HuH-7 (cell line): ENCODE measurements around the gene NTN3.

Experiments
- DNase-seq: peaks from one replicate; pipeline ENCODE4 v3.0.0; 2011; ENCODE audit warnings: low spot score

The NTN3 gene

DNA sequence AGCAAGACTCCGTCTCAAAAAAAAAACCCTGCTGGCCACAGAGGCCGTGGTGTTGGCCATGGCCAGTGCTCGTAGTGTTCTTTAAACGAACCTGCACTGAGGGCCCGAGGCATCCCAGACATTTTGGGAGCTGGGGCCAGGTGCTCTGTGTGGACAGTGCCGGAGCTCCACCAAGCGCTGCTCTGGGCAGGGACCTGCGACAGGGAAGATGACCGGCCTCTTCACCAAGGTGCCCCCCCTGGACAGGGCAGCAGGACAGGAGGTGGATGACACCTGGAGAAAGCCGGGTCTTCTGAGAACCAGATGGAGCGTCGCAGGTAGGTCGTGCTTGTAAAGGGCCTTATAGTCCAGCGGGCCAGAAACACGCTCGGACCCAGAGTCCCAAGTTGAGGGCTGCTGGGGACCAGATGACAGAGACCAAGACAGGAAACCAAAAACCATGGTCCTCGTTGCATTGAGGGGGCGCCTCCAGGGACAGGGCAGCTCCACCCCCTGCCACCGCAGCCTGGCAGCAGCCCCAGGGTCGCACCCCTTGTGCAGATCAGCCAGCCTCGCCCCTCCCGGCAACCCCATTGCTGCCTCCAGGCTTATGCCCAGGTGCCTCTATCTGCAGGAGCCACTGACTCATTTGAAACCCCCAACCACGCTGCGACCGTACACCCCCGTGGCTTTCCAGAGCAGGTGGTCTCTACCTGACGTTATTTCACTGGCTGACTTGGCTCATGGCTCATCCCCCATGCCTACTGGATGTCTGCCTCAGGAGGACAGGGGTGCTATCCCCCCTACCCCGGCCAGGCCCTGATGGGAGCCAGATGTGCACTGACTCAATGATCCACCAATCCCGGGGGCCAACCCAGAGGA, 4.2 kb upstream of the NTN3 start:
- DNase-seq: no peak

DNA sequence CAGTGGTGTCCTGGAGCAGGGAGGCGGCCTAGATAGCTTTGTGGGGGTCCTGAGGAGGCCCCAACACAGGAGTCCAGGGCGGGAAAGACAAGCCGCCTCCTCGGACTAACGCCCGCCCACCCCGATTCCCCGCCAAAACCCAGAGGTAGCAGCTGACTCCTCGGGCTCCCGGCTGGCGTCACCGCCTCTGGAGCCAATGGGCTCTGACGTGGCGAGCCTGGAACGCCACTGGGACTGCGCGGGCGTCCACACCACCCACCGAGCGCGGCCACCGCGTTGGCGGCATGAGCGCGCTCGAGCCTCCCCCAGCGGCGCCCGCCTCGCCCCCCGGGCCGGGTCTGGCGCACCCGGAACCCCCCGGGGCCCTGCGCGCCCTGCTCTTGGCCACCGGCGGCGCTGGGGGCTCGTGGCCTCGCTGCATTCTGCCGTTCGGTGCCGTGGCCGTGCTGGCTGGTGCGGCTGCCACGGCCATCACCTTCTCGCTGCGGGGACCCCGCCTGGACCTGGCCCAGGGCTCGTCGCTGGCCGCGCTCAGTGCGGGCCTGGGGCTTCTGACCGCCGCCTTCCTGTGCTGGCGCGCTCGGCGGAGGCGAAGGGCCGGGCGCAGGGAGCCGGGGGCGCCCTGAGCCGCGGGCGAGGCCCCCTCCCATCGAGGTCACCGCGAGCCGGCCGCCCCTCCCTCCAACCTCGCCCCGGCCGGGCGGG, 3.4 kb upstream of the NTN3 start:
- DNase-seq: no peak

DNA sequence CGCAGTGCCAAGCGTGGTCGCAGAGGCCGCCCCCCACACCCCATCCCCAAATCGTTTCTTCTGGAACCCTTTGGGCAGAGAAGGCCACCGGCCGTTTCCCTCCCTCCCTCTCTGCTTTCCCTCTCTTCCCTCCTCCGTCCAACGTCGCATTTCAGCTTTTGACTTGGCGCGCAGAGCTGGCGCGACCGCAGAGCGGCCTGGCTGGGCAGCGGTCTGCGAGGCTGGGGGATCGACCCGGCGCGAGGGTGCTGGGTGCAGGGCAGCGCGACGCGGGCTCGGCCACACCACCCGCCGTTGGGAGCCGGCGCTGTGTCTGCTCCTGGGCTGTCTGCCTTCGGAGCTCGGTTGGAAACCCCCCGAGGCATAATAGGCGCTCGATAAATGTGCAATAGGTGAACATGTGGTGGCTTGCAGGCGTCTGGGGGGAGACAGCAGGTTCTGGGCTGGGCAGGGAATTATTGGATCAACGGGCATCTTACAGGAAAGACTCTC, 2.8 kb upstream of the NTN3 start:
- no peak for DNase-seq

DNA sequence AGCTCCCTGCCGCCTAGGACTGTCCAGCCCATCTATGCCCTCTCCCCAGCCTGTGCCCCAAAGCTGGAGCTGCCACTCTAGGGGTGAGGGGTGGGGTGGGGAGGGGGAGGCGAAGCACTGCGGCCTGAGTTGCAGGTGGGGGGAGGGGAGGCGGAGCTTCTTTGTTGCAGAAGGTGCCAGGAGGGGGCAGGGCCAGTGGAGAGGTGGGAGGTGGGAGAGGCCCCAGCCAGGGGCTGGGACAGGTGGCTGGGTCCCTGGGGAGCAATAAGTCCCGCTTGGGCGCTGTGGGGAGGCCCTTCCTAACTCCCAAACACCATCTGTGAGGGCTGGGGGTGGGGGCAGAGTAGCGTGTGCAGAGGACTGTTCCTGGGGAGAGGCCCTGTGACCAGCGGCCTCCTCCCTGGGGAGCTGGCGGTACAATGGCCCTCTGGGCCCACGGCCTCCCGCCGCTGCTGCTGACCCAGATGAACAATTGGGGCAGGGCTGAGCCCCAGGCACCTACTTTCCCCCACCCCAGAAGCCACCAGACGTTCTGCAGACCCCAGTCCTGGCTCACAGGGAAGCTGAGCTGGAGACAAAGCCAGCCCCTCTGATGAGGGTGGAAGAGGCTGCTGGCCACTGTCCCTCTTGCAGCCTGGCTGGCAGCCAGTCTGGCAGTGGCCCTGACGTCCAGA, 2.2 kb upstream of the NTN3 start:
- DNase-seq: peak; percentile 69

DNA sequence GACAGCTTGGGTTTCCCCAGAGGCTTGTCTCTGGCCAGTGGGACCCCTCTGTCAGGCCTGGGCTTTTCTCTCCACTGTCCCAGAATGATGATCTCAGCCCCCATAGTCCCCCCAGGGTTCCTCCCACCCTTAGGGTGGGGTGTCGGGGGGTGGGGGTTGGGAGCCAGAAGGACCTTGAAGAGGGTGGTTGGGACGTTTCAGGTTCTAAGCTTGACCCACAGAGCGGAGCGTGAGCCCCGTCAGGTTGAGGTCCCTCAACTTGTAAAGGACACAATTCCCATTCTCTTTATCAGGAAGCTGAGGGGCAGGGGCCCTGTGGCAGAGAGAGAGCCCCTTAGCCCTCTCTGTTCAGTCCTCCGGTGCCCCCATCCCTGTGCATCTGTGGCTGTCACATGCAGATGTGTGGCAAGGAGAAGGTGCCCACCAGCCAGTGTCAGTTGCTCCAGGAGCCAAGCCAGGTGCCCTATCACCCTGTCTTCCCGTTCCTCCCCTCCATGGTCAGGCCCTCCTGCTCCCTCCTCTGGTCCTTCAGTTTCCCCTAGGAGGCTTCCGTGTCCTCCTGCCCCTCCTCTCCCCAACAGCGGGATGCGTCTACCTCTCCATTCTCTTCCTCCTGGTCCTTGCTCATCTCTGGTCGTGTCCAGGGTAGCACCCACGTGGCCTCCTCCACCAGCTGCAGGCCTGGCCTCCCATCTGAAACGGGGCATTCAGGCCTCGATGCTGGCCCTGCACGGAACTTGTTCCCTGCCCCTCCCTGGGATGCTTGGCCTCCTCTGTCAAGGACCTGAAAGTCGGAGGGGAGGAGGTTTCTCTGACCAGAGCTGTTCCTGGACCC, 1.5 kb upstream of the NTN3 start:
- no peak for DNase-seq

DNA sequence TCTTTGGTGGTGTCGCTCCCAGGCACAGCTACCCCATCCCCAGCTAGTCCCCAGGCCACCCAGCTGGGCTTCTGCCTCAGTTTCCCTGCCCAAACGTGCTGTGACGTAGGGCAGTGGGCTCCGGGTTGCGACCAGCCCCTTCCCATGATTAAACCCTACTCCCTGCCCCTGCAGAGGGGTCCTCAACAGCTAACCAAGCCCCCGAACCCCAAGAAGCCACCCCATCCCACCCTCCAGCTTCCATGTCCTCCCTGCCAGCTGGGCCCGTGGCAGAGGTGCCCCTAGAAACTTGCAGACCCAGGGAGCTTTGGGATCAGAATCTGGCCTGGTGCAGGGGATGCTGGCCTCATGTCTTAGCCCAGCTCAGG, 879 bp upstream of the NTN3 start:
- DNase-seq: no peak

DNA sequence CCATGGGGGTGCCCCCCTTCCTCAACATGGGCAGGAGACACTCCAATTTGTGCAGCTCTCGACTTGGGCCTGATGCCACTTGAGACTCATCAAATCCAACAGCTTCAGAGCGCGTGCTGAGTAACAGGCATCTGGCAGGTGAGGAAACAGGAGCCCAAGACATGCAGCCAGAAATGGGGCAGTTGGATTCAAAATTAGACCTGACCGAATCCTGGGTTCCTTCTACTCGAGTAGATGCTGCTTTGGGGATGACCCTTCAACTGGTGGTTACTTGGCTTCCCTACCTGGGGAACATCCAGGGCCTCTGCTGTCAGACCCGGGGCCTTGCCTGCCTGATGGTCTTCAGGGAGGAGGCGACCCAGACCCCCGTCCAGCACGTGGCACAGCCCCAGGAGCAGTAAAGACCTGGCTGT, 488 bp upstream of the NTN3 start:
- DNase-seq: no peak

DNA sequence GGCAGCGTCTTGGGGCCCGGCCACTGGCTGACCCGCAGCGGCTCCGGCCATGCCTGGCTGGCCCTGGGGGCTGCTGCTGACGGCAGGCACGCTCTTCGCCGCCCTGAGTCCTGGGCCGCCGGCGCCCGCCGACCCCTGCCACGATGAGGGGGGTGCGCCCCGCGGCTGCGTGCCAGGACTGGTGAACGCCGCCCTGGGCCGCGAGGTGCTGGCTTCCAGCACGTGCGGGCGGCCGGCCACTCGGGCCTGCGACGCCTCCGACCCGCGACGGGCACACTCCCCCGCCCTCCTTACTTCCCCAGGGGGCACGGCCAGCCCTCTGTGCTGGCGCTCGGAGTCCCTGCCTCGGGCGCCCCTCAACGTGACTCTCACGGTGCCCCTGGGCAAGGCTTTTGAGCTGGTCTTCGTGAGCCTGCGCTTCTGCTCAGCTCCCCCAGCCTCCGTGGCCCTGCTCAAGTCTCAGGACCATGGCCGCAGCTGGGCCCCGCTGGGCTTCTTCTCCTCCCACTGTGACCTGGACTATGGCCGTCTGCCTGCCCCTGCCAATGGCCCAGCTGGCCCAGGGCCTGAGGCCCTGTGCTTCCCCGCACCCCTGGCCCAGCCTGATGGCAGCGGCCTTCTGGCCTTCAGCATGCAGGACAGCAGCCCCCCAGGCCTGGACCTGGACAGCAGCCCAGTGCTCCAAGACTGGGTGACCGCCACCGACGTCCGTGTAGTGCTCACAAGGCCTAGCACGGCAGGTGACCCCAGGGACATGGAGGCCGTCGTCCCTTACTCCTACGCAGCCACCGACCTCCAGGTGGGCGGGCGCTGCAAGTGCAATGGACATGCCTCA, 773 bp downstream of the NTN3 start:
- no peak for DNase-seq

DNA sequence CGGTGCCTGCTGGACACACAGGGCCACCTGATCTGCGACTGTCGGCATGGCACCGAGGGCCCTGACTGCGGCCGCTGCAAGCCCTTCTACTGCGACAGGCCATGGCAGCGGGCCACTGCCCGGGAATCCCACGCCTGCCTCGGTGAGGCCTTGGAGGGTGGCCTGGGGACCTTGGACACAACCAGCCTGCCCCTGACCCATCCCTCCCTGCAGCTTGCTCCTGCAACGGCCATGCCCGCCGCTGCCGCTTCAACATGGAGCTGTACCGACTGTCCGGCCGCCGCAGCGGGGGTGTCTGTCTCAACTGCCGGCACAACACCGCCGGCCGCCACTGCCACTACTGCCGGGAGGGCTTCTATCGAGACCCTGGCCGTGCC, 1.4 kb downstream of the NTN3 start:
- DNase-seq: no peak

DNA sequence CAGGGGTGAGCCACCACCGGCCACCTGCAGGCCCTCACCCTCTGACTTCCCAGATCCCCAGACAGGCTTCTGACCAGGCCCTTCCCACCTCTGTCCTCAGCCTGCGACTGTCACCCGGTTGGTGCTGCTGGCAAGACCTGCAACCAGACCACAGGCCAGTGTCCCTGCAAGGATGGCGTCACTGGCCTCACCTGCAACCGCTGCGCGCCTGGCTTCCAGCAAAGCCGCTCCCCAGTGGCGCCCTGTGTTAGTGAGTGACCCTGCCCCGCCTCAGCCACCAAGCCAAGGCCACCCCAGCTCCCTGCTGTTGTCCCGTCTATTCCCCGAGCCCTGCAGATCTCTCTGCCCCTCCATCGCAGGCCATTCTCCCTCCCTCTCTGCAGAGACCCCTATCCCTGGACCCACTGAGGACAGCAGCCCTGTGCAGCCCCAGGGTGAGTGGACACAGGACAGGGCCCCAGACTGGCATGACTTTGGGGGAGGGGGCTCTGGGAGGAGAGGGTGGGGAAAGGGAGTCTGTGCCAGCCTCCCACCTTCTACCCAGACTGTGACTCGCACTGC, 1.9 kb downstream of the NTN3 start:
- DNase-seq: no peak

DNA sequence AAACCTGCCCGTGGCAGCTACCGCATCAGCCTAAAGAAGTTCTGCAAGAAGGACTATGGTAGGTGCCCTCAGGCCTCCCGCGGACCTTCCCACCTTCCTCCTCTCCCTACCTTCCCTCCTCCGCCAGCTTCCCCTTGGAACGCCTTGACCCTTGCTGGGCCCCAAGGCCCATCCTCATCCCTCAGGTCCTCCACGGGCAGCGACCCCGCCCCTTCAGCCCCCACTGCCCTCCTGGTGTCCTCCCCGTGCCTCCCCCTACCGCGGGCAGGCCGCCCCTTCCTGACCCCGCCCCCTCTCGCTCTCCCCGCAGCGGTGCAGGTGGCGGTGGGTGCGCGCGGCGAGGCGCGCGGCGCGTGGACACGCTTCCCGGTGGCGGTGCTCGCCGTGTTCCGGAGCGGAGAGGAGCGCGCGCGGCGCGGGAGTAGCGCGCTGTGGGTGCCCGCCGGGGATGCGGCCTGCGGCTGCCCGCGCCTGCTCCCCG, 2.4 kb downstream of the NTN3 start:
- peak; percentile 66 for DNase-seq

DNA sequence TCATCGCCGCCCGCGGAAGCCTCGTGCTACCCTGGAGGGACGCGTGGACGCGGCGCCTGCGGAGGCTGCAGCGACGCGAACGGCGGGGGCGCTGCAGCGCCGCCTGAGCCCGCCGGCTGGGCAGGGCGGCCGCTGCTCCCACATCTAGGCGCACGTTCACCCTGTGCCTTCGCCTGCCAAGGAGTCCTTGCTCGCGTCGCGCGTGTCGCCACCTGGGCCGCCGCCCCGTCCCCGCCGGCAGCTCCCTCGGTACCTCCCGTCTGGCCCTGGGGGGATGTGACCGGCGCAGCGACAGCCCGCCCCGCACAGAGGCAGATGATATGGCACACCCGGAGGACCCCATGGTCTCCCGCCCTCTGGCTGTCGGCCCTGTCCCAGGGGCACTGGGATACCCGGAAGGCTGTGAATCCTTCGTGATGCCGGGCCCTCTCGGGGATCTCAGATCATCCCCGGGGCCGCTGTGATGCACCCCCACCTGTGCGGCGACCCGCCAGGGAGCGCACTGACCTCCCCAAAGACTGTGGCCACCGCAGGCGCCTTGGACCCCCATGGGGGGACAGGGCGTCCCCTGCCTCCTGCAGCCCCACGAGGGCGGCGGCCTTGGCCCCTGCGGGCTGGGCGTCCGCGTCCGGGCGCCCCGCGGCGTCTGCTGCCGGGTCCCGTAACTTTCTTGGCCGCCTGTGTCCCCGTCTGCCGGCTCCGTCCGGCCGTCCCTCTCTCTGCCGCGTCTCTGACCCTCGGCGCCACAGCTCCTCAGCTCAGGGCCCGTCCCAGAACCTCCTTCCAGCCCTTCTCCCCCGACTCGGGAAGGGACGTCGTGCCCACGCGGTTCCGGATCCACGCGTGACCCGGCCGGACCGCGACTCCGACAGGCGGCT, 3.1 kb downstream of the NTN3 start:
- DNase-seq: peak; percentile 72

DNA sequence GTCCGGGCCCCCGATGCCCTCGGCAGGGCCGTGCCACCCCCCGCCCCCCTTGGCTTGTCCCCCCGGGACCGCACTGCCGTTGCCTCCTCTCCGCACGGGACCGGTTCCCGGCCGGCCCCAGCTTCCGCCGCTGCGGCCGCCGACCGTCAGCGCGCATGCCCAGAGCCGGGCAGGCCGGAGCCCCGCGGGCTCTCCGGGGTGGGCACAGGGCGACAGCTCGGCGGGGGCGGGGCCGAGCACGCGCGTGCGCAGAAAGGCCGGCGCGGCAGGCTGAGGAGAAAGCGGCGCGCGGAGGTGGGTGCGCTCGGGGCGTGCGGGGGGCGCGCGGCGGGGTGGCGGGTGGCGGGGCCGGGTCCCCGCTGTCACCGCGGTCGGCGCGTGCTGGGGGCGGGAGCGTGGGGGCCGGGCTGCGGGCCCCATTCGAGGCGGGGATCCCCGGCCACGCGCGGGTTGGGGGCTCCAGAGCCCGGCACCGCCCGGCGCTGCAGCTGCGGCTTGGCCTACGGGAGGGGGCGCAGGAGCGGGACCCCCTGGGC, 3.8 kb downstream of the NTN3 start, which contains the start of gene TBC1D24:
Gene TBC1D24, plus strand, starts transcription at position 251 of the 536 bp plus-strand sequence. CDS start 21,022 bp downstream, outside the sequence.
- DNase-seq: peak; percentile 98

DNA sequence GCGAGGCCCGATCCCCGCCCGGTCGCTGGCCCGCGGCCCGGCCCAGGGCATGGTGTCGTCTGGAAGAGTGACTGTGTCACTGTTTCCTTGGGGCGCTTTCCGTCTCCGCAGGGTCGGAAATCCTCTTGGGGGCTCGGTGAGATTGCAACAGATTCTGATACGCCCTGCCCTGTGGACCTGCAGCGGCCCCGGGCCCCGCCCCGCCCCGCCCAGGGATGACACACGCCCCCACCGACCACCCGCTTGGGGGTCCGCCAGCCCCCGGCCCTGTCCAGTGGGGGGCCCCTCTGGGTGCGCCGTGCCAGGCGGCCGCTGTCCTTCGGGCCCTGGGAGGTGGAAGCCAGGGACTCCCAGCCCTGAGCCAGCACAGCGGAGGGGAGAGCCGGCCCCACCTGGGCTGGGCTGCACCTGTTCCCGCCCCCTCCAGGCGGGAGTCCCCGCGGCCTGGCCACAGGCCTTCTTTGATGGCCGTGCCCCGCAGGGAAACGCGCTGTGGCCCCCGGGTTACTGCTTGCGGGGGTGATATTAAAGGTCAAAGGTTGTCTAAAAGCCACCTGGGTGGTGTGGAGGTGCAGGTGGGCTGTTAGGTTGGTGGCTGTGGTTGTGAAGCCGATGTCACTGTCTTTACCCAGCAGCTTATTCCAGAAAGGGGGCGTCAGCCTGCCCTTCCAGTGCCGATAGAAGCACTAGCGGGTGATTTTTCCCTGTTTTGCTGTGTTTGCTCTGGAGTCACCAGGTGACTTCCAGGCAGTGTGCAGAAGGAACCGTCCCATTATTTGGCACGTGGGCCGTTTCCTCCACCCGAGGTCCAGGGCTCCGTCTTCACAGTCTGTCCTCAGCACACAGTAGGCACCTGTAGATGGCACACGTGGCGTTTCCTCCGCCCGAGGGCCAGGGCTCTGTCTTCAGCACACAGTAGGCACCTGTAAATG, 4.6 kb downstream of the NTN3 start:
- no peak for DNase-seq

DNA sequence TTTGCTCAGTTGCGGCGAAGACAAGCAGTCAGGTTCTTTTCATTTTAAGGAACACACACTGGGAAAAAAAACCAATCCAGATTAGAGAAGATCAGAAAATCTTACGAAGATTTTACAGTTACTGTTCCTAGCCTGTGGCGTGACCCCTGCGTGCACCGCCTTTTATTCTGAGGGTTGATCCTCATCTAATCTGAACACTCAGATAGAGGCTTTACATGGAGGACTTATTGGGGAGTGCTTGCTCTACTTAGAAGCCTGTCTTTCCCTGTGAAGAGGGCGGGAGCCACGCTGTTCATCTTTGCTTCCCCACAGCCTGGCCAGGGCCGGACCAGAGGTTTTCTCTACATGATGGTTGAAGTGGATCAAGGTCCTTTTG, 5.2 kb downstream of the NTN3 start:
- no peak for DNase-seq

DNA sequence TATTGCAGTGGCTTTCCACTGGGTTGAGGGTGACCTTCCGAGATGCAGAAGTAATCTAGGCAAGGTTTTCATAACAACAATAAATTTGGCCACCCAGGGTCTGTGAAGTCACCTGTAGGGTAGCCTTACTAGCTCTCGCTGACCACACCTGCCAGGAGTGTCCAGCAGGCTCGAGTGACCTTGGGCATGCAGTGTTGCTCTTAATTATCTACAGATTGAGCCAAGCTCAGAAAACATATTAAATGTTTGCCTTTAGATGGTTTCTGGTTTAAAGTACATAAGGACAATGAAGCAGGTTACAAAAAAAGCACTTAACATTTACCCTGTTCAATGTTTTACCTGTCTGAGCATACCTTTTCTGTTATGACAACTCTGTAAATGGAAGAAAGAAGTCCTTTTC, 5.6 kb downstream of the NTN3 start:
- DNase-seq: no peak

DNA sequence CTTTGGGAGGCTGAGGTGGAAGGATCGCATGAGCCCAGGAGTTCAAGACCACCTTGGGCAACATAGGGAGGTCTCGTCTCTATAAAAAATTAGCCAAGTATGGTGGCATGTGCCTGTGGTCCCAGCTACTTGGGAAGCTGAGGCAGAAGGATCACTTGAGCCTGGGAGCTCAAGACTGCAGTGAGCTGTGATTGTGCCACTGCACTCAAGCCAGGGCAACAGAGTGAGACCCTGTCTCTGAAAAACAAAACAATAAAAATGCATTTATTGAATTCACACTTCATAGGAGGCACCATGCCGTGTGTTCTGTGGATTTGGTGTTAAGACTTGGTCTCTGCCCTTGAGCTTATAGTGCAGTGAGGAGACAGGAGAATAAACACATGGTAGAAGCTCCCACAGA, 6.2 kb downstream of the NTN3 start:
- no peak for DNase-seq

DNA sequence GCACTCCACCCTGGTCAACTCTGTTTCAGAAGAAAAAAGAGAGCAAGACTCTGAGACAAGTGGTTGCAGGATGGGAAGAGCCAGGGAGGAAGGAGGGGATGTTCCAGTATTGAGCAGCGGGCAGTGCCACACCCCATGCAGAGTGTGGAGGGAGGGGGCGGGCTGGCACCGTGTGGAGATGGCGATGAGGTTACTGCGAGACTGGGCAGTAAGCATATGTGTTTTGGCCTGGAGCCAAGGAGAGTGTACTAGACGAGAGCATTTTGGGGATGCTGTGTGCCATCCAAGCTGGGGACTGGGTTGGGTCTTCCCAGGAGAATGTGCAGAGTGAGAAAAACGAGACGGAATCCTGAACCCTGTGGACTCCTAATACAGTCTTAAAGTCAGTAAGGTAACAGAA, 7.2 kb downstream of the NTN3 start:
- DNase-seq: no peak
